Measurements from ENCODE around the gene FOXL1. TPM values are rescaled to one million over a fixed set of nuclear protein-coding genes. Genes with fewer than 3 reads are reported as not detected.

Gene FOXL1
- total RNA-seq, 8 experiments from 2014 or later, result 0.09 to 12.6 (median 0.38) TPM; not detected in 1

DNA sequence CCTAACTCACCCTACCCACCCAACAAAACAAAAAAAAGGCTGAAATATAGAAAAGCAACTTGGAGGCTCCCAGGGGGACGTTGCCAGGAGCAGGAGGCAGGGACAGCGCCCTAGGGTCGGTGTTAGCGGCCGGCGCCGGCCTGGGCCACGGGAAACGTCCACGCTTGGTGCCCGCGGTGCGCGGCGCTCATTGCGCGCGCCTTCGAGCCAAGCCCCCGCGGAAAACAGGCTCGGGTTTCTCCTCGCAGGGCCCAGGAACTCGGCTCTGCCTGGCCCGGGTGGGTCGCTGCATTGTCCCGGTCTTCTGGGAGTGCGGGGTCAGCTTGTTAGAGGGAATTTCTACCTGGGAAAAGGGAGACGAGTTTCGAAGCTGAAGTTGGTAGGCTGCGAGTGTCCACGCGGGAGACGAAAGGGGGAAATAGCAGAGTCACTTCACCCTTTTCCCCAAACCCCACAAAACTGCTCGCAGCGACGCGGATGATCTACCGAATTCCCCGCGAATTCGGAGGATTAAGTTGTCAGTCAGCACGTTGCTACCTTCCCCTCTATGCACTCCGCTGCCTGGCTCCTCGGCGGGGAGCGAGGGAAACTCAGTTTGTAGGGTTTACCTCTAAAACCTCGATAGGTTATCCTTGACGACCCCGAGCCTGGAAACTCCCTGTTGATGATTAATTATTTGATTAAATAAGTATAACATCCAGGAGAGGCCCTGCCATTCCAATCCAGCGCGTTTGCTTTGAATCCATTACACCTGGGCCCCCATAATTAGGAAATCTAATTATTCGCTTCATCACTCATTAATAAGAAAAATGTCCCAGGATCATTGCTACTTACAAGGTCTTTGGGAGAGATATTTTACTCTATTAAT lies 12.5 kb upstream of the FOXL1 start:
- H3K27ac ChIP-seq, result no peak overlapping the region
- WGBS, 10 experiments, result 0 to 5% (median 0%) methylated on average over 3 to 12 of the region's 53 CpGs; no CpG with 5 or more reads in 1 of the 10 experiments
- H3K4me1 ChIP-seq (replicated peaks in 1 of 2), result peaks cover 0 to 2% of the 10 kb centered on the region in 2 donors
- ATAC-seq (replicated peaks in 6 of 8), result no peak
- no peak overlapping the region for H3K4me3 ChIP-seq
- in situ Hi-C loops (cut with MboI; ENCODE audit: low pct_unique_long_range_greater_than_20kb in 2 of 9, low sequenced_read_pairs in 9 of 9, unreplicated experiment in 9 of 9), result loop anchor here (5.0 to 25.0 kb wide), 7 partner anchors 489 to 729 kb away; no protein-coding TSS in a partner anchor

- peak within 1 kb of the TSS in 1 of 5 donors; percentile 19 for H3K4me3 ChIP-seq
- peak in 4 of 8 experiments; percentile 36 to 79 (median 72) for ATAC-seq (replicated peaks in 6 of 8)
- no peak within 1 kb of the TSS for H3K27ac ChIP-seq
- in situ Hi-C loops (cut with MboI; ENCODE audit: low pct_unique_long_range_greater_than_20kb in 2 of 9, low sequenced_read_pairs in 9 of 9, unreplicated experiment in 9 of 9), result loop anchor here (5.0 to 25.0 kb wide), 7 partner anchors 488 to 728 kb away; no protein-coding TSS in a partner anchor
- 0 to 20% (median 0%) methylated on average over 1 to 23 of the region's 30 CpGs; no CpG with 5 or more reads in 2 of the 10 experiments for WGBS, 10 experiments
- H3K4me1 ChIP-seq (replicated peaks in 1 of 2), result peaks cover 0 to 2% of the 10 kb centered on the region in 2 donors
These were observed 11.8 kb upstream of the FOXL1 start, which contains the start of gene FOXC2 for GRCh38 chr16:86566601-86566965. Gene FOXC2 (plus strand): TSS chr16:86566829. CDS start chr16:86567336, 507 bp downstream.

DNA sequence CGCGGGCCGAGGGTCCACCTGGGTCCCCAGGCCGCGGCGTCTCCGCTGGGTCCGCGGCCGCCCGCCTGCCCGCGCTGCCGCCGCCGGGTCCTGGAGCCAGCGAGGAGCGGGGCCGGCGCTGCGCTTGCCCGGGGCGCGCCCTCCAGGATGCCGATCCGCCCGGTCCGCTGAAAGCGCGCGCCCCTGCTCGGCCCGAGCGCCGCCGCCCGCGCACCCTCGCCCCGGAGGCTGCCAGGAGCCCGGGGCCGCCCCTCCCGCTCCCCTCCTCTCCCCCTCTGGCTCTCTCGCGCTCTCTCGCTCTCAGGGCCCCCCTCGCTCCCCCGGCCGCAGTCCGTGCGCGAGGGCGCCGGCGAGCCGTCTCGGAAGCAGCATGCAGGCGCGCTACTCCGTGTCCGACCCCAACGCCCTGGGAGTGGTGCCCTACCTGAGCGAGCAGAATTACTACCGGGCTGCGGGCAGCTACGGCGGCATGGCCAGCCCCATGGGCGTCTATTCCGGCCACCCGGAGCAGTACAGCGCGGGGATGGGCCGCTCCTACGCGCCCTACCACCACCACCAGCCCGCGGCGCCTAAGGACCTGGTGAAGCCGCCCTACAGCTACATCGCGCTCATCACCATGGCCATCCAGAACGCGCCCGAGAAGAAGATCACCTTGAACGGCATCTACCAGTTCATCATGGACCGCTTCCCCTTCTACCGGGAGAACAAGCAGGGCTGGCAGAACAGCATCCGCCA lies 11.2 kb upstream of the FOXL1 start:
- peak overlapping the region in 1 of 5 donors; percentile 19 for H3K4me3 ChIP-seq
- WGBS, 10 experiments, result 2 to 5% methylated on average over 8 to 10 of the region's 88 CpGs; no CpG with 5 or more reads in 8 of the 10 experiments
- no peak overlapping the region for H3K27ac ChIP-seq
- ATAC-seq (replicated peaks in 6 of 8), result peak; percentile 12 to 72 (median 26)
- in situ Hi-C loops (cut with MboI; ENCODE audit: low pct_unique_long_range_greater_than_20kb in 2 of 9, low sequenced_read_pairs in 9 of 9, unreplicated experiment in 9 of 9), result loop anchor here (5.0 to 25.0 kb wide), 7 partner anchors 488 to 728 kb away; no protein-coding TSS in a partner anchor
- H3K4me1 ChIP-seq (replicated peaks in 1 of 2), result peaks cover 0 to 2% of the 10 kb centered on the region in 2 donors

- H3K4me1 ChIP-seq (replicated peaks in 1 of 2), result peaks cover 0 to 2% of the 10 kb centered on the region in 2 donors
- 0 to 8% (median 0%) methylated on average over 2 to 9 of the region's 116 CpGs; no CpG with 5 or more reads in 7 of the 10 experiments for WGBS, 10 experiments
- in situ Hi-C loops (cut with MboI; ENCODE audit: low pct_unique_long_range_greater_than_20kb in 2 of 9, low sequenced_read_pairs in 9 of 9, unreplicated experiment in 9 of 9), result loop anchor here (5.0 to 25.0 kb wide), 7 partner anchors 487 to 727 kb away; no protein-coding TSS in a partner anchor
- H3K27ac ChIP-seq, result no peak overlapping the region
- peak in 5 of 8 experiments; percentile 4 to 32 (median 13) for ATAC-seq (replicated peaks in 6 of 8)
- no peak overlapping the region for H3K4me3 ChIP-seq
These were observed 10.4 kb upstream of the FOXL1 start for GRCh38 chr16:86567701-86568581.

- H3K27ac ChIP-seq, result no peak overlapping the region
- H3K4me1 ChIP-seq (replicated peaks in 1 of 2), result peaks cover 0 to 2% of the 10 kb centered on the region in 2 donors
- no peak overlapping the region for H3K4me3 ChIP-seq
- in situ Hi-C loops (cut with MboI; ENCODE audit: low pct_unique_long_range_greater_than_20kb in 2 of 9, low sequenced_read_pairs in 9 of 9, unreplicated experiment in 9 of 9), result loop anchor here (5.0 to 25.0 kb wide), 7 partner anchors 486 to 726 kb away; no protein-coding TSS in a partner anchor
- WGBS, 10 experiments, result 0 to 50% (median 14%) methylated on average over 1 to 13 of the region's 33 CpGs; no CpG with 5 or more reads in 1 of the 10 experiments
- no peak for ATAC-seq (replicated peaks in 6 of 8)
These were observed 9.4 kb upstream of the FOXL1 start for GRCh38 chr16:86568677-86569623.

DNA sequence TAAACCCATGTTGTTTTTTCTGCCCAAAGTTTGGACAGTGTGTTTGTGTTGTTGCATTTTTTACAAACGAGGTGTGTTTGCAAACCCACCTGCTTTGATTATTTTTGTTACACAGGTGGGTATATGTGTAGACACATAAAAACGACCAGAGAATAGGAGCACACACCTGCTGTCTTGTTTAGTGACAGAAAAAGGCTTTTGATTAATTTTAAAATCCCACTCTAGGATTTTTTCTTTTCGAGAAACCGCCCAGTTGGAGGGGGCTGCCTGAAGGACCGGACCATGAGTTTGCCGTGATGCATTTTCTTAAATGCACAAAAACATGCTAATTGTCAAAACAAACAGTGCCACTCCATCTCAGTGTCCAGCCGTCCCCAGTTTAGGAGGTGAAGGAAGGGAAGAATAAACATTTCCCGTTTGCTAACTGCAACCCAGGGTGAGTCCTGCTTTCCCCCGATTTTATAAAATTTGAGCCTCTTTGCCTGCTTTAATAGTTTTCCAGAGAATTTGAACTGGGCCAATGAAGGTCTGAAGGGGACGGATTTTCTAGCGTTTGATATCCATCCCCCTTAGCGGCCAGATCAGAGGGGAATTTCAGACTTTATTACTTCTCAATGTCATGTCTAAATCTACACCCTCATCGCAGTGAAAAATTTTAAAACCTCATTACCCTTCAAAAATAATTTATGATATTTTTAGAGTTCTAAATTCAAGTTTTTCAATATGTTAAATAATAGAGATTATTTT lies 8.5 kb upstream of the FOXL1 start:
- Histone ChIP-seq H3K27ac (no peak overlapping the region), H3K4me3 (no peak overlapping the region), H3K4me1 (replicated peaks in 1 of 2) (no peaks in the 10 kb centered on the region)
- in situ Hi-C loops (cut with MboI; ENCODE audit: low pct_unique_long_range_greater_than_20kb in 2 of 9, low sequenced_read_pairs in 9 of 9, unreplicated experiment in 9 of 9), result loop anchor here (5.0 to 25.0 kb wide), 7 partner anchors 485 to 725 kb away; no protein-coding TSS in a partner anchor
- 0 to 77% (median 11%) methylated on average over 6 to 13 of the region's 13 CpGs for WGBS, 10 experiments
- ATAC-seq (replicated peaks in 6 of 8), result no peak

- in situ Hi-C loops (cut with MboI; ENCODE audit: low pct_unique_long_range_greater_than_20kb in 2 of 9, low sequenced_read_pairs in 9 of 9, unreplicated experiment in 9 of 9), result loop anchor here in 6 of 9 experiments (25.0 kb wide), 2 partner anchors 491 to 716 kb away; no protein-coding TSS in a partner anchor
- Histone ChIP-seq H3K4me3 (no peak overlapping the region), H3K4me1 (replicated peaks in 1 of 2) (peaks cover 0 to 3% of the 10 kb centered on the region in 2 donors), H3K27ac (no peak overlapping the region)
- ATAC-seq (replicated peaks in 6 of 8), result no peak
- WGBS, 10 experiments, result 29 to 89% (median 51%) methylated on average over 3 to 22 of the region's 28 CpGs; no CpG with 5 or more reads in 1 of the 10 experiments
These were observed 7.5 kb upstream of the FOXL1 start for GRCh38 chr16:86570558-86571529.

DNA sequence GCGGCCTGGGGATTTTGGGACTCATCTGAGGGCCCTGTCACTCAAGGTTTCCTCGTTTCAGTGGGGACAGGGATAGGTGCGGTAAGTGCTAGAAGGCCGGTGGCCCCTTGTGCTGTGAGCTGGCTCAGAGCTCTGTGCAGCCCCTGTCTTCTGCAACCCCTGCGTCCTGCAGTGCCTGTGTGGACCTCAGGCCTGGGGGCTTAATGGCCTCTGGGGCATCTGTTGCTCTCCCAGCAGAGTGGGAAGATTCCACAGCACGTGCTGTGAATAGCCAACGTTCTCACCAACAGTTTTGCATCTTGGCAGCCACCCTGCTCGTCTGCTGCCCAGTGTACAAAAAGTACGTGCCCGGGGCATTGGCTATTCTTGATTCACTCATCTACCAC lies 6.8 kb upstream of the FOXL1 start:
- H3K4me1 ChIP-seq (replicated peaks in 1 of 2), result peaks cover 0 to 3% of the 10 kb centered on the region in 2 donors
- in situ Hi-C loops (cut with MboI; ENCODE audit: low pct_unique_long_range_greater_than_20kb in 2 of 9, low sequenced_read_pairs in 9 of 9, unreplicated experiment in 9 of 9), result loop anchor here in 6 of 9 experiments (25.0 kb wide), 2 partner anchors 491 to 716 kb away; no protein-coding TSS in a partner anchor
- no peak overlapping the region for H3K4me3 ChIP-seq
- 0 to 80% (median 39%) methylated on average over 1 to 7 of the region's 10 CpGs; no CpG with 5 or more reads in 4 of the 10 experiments for WGBS, 10 experiments
- H3K27ac ChIP-seq, result no peak overlapping the region
- no peak for ATAC-seq (replicated peaks in 6 of 8)

- WGBS, 10 experiments, result 41 to 90% (median 70%) methylated on average over 2 to 10 of the region's 12 CpGs; no CpG with 5 or more reads in 5 of the 10 experiments
- no peak overlapping the region for H3K4me3 ChIP-seq
- ATAC-seq (replicated peaks in 6 of 8), result no peak
- H3K4me1 ChIP-seq (replicated peaks in 1 of 2), result peaks cover 0 to 7% of the 10 kb centered on the region in 2 donors
- in situ Hi-C loops (cut with MboI; ENCODE audit: low pct_unique_long_range_greater_than_20kb in 2 of 9, low sequenced_read_pairs in 9 of 9, unreplicated experiment in 9 of 9), result loop anchor here in 6 of 9 experiments (25.0 kb wide), 2 partner anchors 490 to 715 kb away; no protein-coding TSS in a partner anchor
- H3K27ac ChIP-seq, result no peak overlapping the region
These were observed 6.3 kb upstream of the FOXL1 start for GRCh38 chr16:86572041-86572521.

Data from motor neuron (in vitro differentiated cells).